HepG2 (cell line): ENCODE results near the gene OR10A3.

ENCODE experiments used
- FOSL1 ChIP-seq: sonication (generic); formaldehyde crosslinking; IDR thresholded peaks from 2 replicates; pipeline ENCODE4 v1.9.0; 2021; ENCODE audit warnings: missing genetic modification reagents, borderline replicate concordance
- FOXO1 ChIP-seq: sonication (generic); formaldehyde crosslinking; IDR thresholded peaks from 2 replicates; pipeline ENCODE4 v1.4.0; 2020; ENCODE audit warnings: missing genetic modification reagents
- MYC ChIP-seq: sonication (generic); formaldehyde crosslinking; IDR thresholded peaks from 2 replicates; pipeline ENCODE4 v1.9.0; 2021; ENCODE audit warnings: missing genetic modification reagents, borderline replicate concordance
- RBFOX2 ChIP-seq: fragments of 200-400 bp; formaldehyde crosslinking; IDR thresholded peaks from 2 replicates; pipeline ENCODE4 v1.6.1; 2017; ENCODE audit warnings: low read depth, mild to moderate bottlenecking, low read length
- SOX13 ChIP-seq, 3 experiments: fragments of 450-650 bp in 1 of 3; sonication (generic) in 1 of 3; formaldehyde crosslinking in 1 of 3; IDR thresholded peaks in 2 of 3; conservative IDR thresholded peaks in 1 of 3; 2 replicates each; pipeline versions ENCODE4 v1.5.0 to v1.6.1; 2016 to 2020; ENCODE audit warnings: antibody characterized with exemption in 1 of 3, mild to moderate bottlenecking in 1 of 3, missing compliant biosample characterization in 1 of 3, missing genetic modification reagents in 1 of 3, moderate library complexity in 1 of 3
- ZNF138 ChIP-seq: sonication (generic); formaldehyde crosslinking; IDR thresholded peaks from 2 replicates; pipeline ENCODE4 v1.5.0; 2020; ENCODE audit warnings: mild to moderate bottlenecking, low read depth, missing genetic modification reagents
- ZNF263 ChIP-seq: sonication (generic); formaldehyde crosslinking; IDR thresholded peaks from 2 replicates; pipeline ENCODE4 v1.4.0; 2020; ENCODE audit warnings: missing genetic modification reagents
- ZNF792 ChIP-seq: IDR thresholded peaks from 2 replicates; pipeline ENCODE4 v1.6.1; 2016
- ZNF841 ChIP-seq: sonication (generic); formaldehyde crosslinking; IDR thresholded peaks from 2 replicates; pipeline ENCODE4 v1.8.1; 2023; ENCODE audit warnings: missing genetic modification reagents, borderline replicate concordance
- TF ChIP-seq, protein P1 (sequence below): IDR thresholded peaks from 2 replicates; pipeline ENCODE4 v1.6.1; 2012; ENCODE audit warnings: inconsistent platforms
- TF ChIP-seq, protein P2 (sequence below): sonication (generic); formaldehyde crosslinking; IDR thresholded peaks from 2 replicates; pipeline ENCODE4 v1.5.0; 2020; ENCODE audit warnings: mild to moderate bottlenecking, missing genetic modification reagents, moderate library complexity

DNA sequence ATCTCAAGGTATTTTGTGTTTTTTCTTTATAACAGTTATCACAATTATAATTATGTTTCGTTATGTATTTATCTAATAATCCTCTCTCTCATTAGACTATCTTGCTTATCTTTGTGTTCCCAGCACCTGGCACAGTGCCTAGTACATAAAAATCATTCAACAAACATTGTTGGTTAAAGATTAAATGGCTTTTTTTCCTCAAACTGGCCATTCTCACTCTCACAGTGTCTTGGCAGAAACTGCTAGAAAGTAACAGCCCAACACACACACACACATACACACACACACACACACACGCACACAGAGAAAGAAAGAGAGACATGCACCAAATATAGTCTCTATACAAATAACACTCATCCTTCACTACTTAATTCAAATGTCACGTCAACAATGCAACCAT is 47.3 kb downstream of the OR10A3 start:
- TF ChIP-seq MYC (CRISPR knock-in tag) (no peak), ZNF792 (CRISPR knock-in tag) (no peak), FOSL1 (CRISPR knock-in tag) (no peak), ZNF841 (no peak), ZNF138 (CRISPR knock-in tag) (no peak), FOXO1 (CRISPR knock-in tag) (no peak), SOX13 (IDR thresholded peaks at IDR 0.05) (no peak), SOX13 (CRISPR knock-in tag; conservative IDR thresholded peaks at IDR 0.05 in 1 of 2, IDR thresholded peaks at IDR 0.05 in 1 of 2) (no peak), ZNF263 (no peak), RBFOX2 (no peak)
- TF ChIP-seq, protein P1, sequence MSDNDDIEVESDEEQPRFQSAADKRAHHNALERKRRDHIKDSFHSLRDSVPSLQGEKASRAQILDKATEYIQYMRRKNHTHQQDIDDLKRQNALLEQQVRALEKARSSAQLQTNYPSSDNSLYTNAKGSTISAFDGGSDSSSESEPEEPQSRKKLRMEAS: no peak
- TF ChIP-seq, protein P2, sequence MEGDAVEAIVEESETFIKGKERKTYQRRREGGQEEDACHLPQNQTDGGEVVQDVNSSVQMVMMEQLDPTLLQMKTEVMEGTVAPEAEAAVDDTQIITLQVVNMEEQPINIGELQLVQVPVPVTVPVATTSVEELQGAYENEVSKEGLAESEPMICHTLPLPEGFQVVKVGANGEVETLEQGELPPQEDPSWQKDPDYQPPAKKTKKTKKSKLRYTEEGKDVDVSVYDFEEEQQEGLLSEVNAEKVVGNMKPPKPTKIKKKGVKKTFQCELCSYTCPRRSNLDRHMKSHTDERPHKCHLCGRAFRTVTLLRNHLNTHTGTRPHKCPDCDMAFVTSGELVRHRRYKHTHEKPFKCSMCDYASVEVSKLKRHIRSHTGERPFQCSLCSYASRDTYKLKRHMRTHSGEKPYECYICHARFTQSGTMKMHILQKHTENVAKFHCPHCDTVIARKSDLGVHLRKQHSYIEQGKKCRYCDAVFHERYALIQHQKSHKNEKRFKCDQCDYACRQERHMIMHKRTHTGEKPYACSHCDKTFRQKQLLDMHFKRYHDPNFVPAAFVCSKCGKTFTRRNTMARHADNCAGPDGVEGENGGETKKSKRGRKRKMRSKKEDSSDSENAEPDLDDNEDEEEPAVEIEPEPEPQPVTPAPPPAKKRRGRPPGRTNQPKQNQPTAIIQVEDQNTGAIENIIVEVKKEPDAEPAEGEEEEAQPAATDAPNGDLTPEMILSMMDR (CRISPR knock-in tag): no peak
